Measurements from ENCODE around the gene SMURF2. TPM values are rescaled to one million over a fixed set of nuclear protein-coding genes. Genes with fewer than 3 reads are reported as not detected.
A peak's percentile ranks its signal among the peaks of the same experiment; 100 is the strongest.

SMURF2 gene
- total RNA-seq, 1 donor from 2014 or later, result 126 TPM

- Histone ChIP-seq H3K4me1 (ENCODE audit: insufficient read depth, low read length) (peaks cover 19% of the 10 kb centered on the region), H3K79me2 (ENCODE audit: insufficient read depth, low read length) (peaks cover 88% of the 10 kb centered on the region), H3K27ac (ENCODE audit: low read depth, low read length) (peak overlapping the region; percentile 29), H3K27me3 (ENCODE audit: insufficient read depth, low read length) (no peaks in the 10 kb centered on the region), H3K36me3 (ENCODE audit: insufficient read depth, low read length) (no peaks in the 10 kb centered on the region), H3K9me3 (ENCODE audit: insufficient read depth, low read depth, low read length) (no peaks in the 10 kb centered on the region), H3K9ac (ENCODE audit: low read length) (peak overlapping the region; percentile 95), H3K4me2 (ENCODE audit: low read length) (peak overlapping the region; percentile 95), H2AFZ (ENCODE audit: low read depth, low read length) (no peak overlapping the region), H3K4me3 (ENCODE audit: insufficient read depth, low read depth, low read length) (peak overlapping the region; percentile 91), H4K20me1 (ENCODE audit: insufficient read depth, low read length) (peaks cover 50% of the 10 kb centered on the region)
- FAIRE-seq (no peak), DNase-seq (ENCODE audit: low read depth) (peak; percentile 97)
- Mint-ChIP-seq H3K4me1 (ENCODE audit: low read depth, unreplicated experiment) (peaks cover 18% of the 10 kb centered on the region), H3K4me3 (ENCODE audit: unreplicated experiment) (peak overlapping the region; percentile 99), H3K27me3 (ENCODE audit: low read depth, unreplicated experiment) (no peaks in the 10 kb centered on the region), H3K9me3 (ENCODE audit: unreplicated experiment) (no peaks in the 10 kb centered on the region), H3K27ac (ENCODE audit: unreplicated experiment) (peak overlapping the region; percentile 14), H3K36me3 (ENCODE audit: low read depth, unreplicated experiment) (peaks cover 8% of the 10 kb centered on the region)
- TF ChIP-seq EZH2 (IDR thresholded peaks at IDR 0.05; ENCODE audit: insufficient read depth, low read length), result no peak
These were observed 3.2 kb downstream of the SMURF2 start for GRCh38 chr17:64658931-64659330.

- Histone ChIP-seq H3K36me3 (ENCODE audit: insufficient read depth, low read length) (no peaks in the 10 kb centered on the region), H3K9ac (ENCODE audit: low read length) (peak overlapping the region; percentile 31), H3K27ac (ENCODE audit: low read depth, low read length) (peak overlapping the region; percentile 21), H3K4me3 (ENCODE audit: insufficient read depth, low read depth, low read length) (peak overlapping the region; percentile 30), H3K79me2 (ENCODE audit: insufficient read depth, low read length) (peaks cover 96% of the 10 kb centered on the region), H3K9me3 (ENCODE audit: insufficient read depth, low read depth, low read length) (no peaks in the 10 kb centered on the region), H3K4me1 (ENCODE audit: insufficient read depth, low read length) (peaks cover 27% of the 10 kb centered on the region), H2AFZ (ENCODE audit: low read depth, low read length) (no peak overlapping the region), H3K27me3 (ENCODE audit: insufficient read depth, low read length) (no peaks in the 10 kb centered on the region), H3K4me2 (ENCODE audit: low read length) (peak overlapping the region; percentile 95), H4K20me1 (ENCODE audit: insufficient read depth, low read length) (peaks cover 62% of the 10 kb centered on the region)
- DNase-seq (ENCODE audit: low read depth) (no peak), FAIRE-seq (no peak)
- Mint-ChIP-seq H3K27ac (ENCODE audit: unreplicated experiment) (peak overlapping the region; percentile 8), H3K4me3 (ENCODE audit: unreplicated experiment) (peak overlapping the region; percentile 99), H3K27me3 (ENCODE audit: low read depth, unreplicated experiment) (no peaks in the 10 kb centered on the region), H3K4me1 (ENCODE audit: low read depth, unreplicated experiment) (peaks cover 22% of the 10 kb centered on the region), H3K36me3 (ENCODE audit: low read depth, unreplicated experiment) (peaks cover 10% of the 10 kb centered on the region), H3K9me3 (ENCODE audit: unreplicated experiment) (no peaks in the 10 kb centered on the region)
- TF ChIP-seq EZH2 (IDR thresholded peaks at IDR 0.05; ENCODE audit: insufficient read depth, low read length) (no peak), CTCF (IDR thresholded peaks at IDR 0.05; ENCODE audit: insufficient read depth, low read depth, low read length) (no peak)
These were observed 4.4 kb downstream of the SMURF2 start for GRCh38 chr17:64657610-64658125.

- no peak for DNase-seq (ENCODE audit: low read depth)
- no peak overlapping the region for H3K4me2 ChIP-seq (ENCODE audit: low read length)
- peaks cover 100% of the 10 kb centered on the region for H3K79me2 ChIP-seq (ENCODE audit: insufficient read depth, low read length)
- Mint-ChIP-seq H3K9me3 (ENCODE audit: unreplicated experiment) (no peaks in the 10 kb centered on the region), H3K27me3 (ENCODE audit: low read depth, unreplicated experiment) (no peaks in the 10 kb centered on the region), H3K36me3 (ENCODE audit: low read depth, unreplicated experiment) (peaks cover 4% of the 10 kb centered on the region), H3K4me3 (ENCODE audit: unreplicated experiment) (no peak overlapping the region), H3K4me1 (ENCODE audit: low read depth, unreplicated experiment) (peaks cover 29% of the 10 kb centered on the region), H3K27ac (ENCODE audit: unreplicated experiment) (no peak overlapping the region)
- TF ChIP-seq CTCF (IDR thresholded peaks at IDR 0.05; ENCODE audit: insufficient read depth, low read depth, low read length), result no peak
- no peak for TF ChIP-seq EZH2 (IDR thresholded peaks at IDR 0.05; ENCODE audit: insufficient read depth, low read length)
- H3K36me3 ChIP-seq (ENCODE audit: insufficient read depth, low read length), result no peaks in the 10 kb centered on the region
- H2AFZ ChIP-seq (ENCODE audit: low read depth, low read length), result no peak overlapping the region
- H3K9ac ChIP-seq (ENCODE audit: low read length), result no peak overlapping the region
- no peak overlapping the region for H3K4me3 ChIP-seq (ENCODE audit: insufficient read depth, low read depth, low read length)
- peaks cover 72% of the 10 kb centered on the region for H4K20me1 ChIP-seq (ENCODE audit: insufficient read depth, low read length)
- no peaks in the 10 kb centered on the region for H3K27me3 ChIP-seq (ENCODE audit: insufficient read depth, low read length)
- H3K4me1 ChIP-seq (ENCODE audit: insufficient read depth, low read length), result peaks cover 25% of the 10 kb centered on the region
- no peak overlapping the region for H3K27ac ChIP-seq (ENCODE audit: low read depth, low read length)
- H3K9me3 ChIP-seq (ENCODE audit: insufficient read depth, low read depth, low read length), result no peaks in the 10 kb centered on the region
- FAIRE-seq, result no peak
These were observed 6.4 kb downstream of the SMURF2 start for GRCh38 chr17:64655704-64656103.

All from astrocyte (in vitro differentiated cells and primary cell).